HG02870 (cell line): ENCODE measurements around the gene ARHGEF3.

Source experiments
- ATAC-seq: cut with Tn5 transposase; IDR thresholded peaks from one replicate; pipeline ENCODE4 v1.9.1; 2021; ENCODE audit warnings: mild to moderate bottlenecking, moderate library complexity; ENCODE audit not compliant: unreplicated experiment

The ARHGEF3 gene

GRCh38 chr3:56691165-56692000, 110.4 kb downstream of the ARHGEF3 start:
- no peak for ATAC-seq

GRCh38 chr3:56689303-56689702, 112.4 kb downstream of the ARHGEF3 start:
- no peak for ATAC-seq

- peak; percentile 70 for ATAC-seq
These were observed 113.6 kb downstream of the ARHGEF3 start for GRCh38 chr3:56688191-56688590.

GRCh38 chr3:56684029-56684428, 117.7 kb downstream of the ARHGEF3 start:
- no peak for ATAC-seq

- ATAC-seq = peak; percentile 65
These were observed 118.5 kb downstream of the ARHGEF3 start, which contains the start of gene TASOR for GRCh38 chr3:56683122-56683817. Gene TASOR, minus strand, starts transcription at chr3:56683265. Its CDS starts 259 bp downstream, at chr3:56683006.

GRCh38 chr3:56682462-56683121, 119.2 kb downstream of the ARHGEF3 start:
- ATAC-seq = peak; percentile 70

GRCh38 chr3:56681984-56682461, 119.7 kb downstream of the ARHGEF3 start:
- ATAC-seq = no peak

- ATAC-seq = no peak
These were observed 121.6 kb downstream of the ARHGEF3 start for GRCh38 chr3:56680054-56680580.
